Heart right ventricle (tissue), 16 donors: ENCODE data around the gene ALPK1. TPM values are rescaled to one million over a fixed set of nuclear protein-coding genes. Genes with fewer than 3 reads are reported as not detected.

Experiments
- ATAC-seq, 8 donors: fragments of 200-7000 bp; cut with Tn5 transposase; one replicate each; pipeline ENCODE4 v1.9.1; 2020; ENCODE audit warnings: mild to moderate bottlenecking in 8 of 8, moderate library complexity in 8 of 8, moderate number of reproducible peaks in 1 of 8
- DNase-seq, 2 donors: peaks; one replicate each; pipeline ENCODE4 v3.0.0-alpha.2; 2020
- H3K27ac ChIP-seq, 10 donors: fragments of 200-600 bp; sonication (generic) in 2 of 10; one replicate each; pipeline versions ENCODE4 v1.5.0 to v1.8.0; 2020 to 2022; ENCODE audit warnings: mild to moderate bottlenecking in 3 of 10
- H3K27me3 ChIP-seq, 7 donors: fragments of 200-600 bp; one replicate each; pipeline ENCODE4 v1.8.0; 2021 to 2022; ENCODE audit warnings: mild to moderate bottlenecking in 2 of 7
- H3K36me3 ChIP-seq, 9 donors: fragments of 200-600 bp; sonication (generic) in 1 of 9; one replicate each; pipeline versions ENCODE4 v1.5.0 to v1.8.0; 2020 to 2022; ENCODE audit warnings: mild to moderate bottlenecking in 2 of 9
- H3K4me1 ChIP-seq, 9 donors: fragments of 200-600 bp; sonication (generic) in 1 of 9; one replicate each; pipeline versions ENCODE4 v1.5.0 to v1.8.0; 2020 to 2022; ENCODE audit warnings: mild to moderate bottlenecking in 4 of 9
- H3K4me3 ChIP-seq, 10 donors: fragments of 200-600 bp; sonication (generic) in 2 of 10; one replicate each; pipeline versions ENCODE4 v1.5.0 to v1.8.0; 2020 to 2022; ENCODE audit warnings: mild to moderate bottlenecking in 7 of 10, moderate library complexity in 2 of 10
- H3K9me3 ChIP-seq, 11 donors: fragments of 200-600 bp in 10 of 11; sonication (generic) in 2 of 11; one replicate each; pipeline versions ENCODE4 v1.5.0 to v1.8.0; 2013 to 2022; ENCODE audit warnings: mild to moderate bottlenecking in 2 of 11, control low read depth in 1 of 11, moderate library complexity in 1 of 11
- CTCF ChIP-seq, 9 donors: fragments of 200-600 bp; sonication (generic) in 2 of 9; IDR thresholded peaks; one replicate each; pipeline versions ENCODE4 v1.5.0 to v1.8.0; 2021 to 2022; ENCODE audit warnings: antibody characterized with exemption in 9 of 9, mild to moderate bottlenecking in 5 of 9, moderate library complexity in 1 of 9
- WGBS, 2 donors: extraction: QIAGEN DNeasy Blood & Tissue Kit; methylation state at CpG; one replicate each; pipeline ENCODE4 v1.1.7; 2013; ENCODE audit warnings: inconsistent platforms in 1 of 2; 5-methylcytosine and 5-hydroxymethylcytosine counted together
- intact Hi-C, 10 donors: fragments of 100-400 bp; cut with DNase I; formaldehyde crosslinking; loops; one replicate each; pipeline versions ENCODE4 v1.11.1 to v1.14.2; 2022
- polyA plus RNA-seq, 2 donors: library from polyadenylated mRNA; stranded (reverse); fragments of 200-250 nt; gene quantifications; one replicate each; pipeline ENCODE4 v1.2.3, GENCODE V29; 2013
- total RNA-seq, 10 donors: library from RNA; stranded (reverse); fragmentation: NEBNext Ultra II Directional in 3 of 10; extraction: Animal tissue kit (Norgen Biotek cat#: 25700) in 3 of 10; gene quantifications; one replicate each; pipeline versions ENCODE4 v1.2.1 to v1.2.4, GENCODE V29; 2021 to 2023
- donor health status: Arrhythmogenic right ventricular cardiomyopathy.
- donor health status: ischemic (EF 13 %, LVEDD 7.1; RV severe dilation, severe dysfunction).
- donor health status: healthy with polysubstance abuse.
- donor health status: DM: no; HTN: yes; CAD: no.
- donor health status: DM: no; HTN: no; CAD: no.
- donor health status: ischemic (EF 25% LVEDD 6.9; RV normal size, moderate dysfunction).
- donor health status: ischemic (EF 25% LVEDD 5.7; RV mildly dilated, moderate dysfunction).
- donor health status: healthy.
- donor health status: DM: yes; HTN: yes; CAD: no.
- donor health status: Ischemic cardiomyopathy.
- donor health status: ischemic (EF 35%, LVEDD 5.7; RV mildly dilated, moderate dysfunction).
- donor health status: nonischemic (EF 11% LVEDD 7.7; RV severe dilation, severe dysfunction).
- donor health status: DM: yes; HTN: yes; CAD: no.
- donor health status: PGD.
- donor health status: ischemic (EF 29% LVEDD 5.4; RV normal size, mild dysfunction).
- donor health status: nonischemic (EF 23%, LVEDD 6.1; RV moderate dilation, normal function).

Gene ALPK1
- total and polyA plus RNA-seq, 12 donors: 1.1 to 11.0 (median 4.4) TPM

GRCh38 chr4:112284662-112285411, 12.3 kb upstream of the ALPK1 start:
- Histone ChIP-seq H3K27me3 (no peaks in the 10 kb centered on the region), H3K4me1 (peaks cover 0 to 73% (median 17%) of the 10 kb centered on the region in 9 donors), H3K9me3 (no peaks in the 10 kb centered on the region), H3K36me3 (no peaks in the 10 kb centered on the region), H3K4me3 (peak overlapping the region; percentile 53 to 92 (median 74)), H3K27ac (peak overlapping the region in 9 of 10 donors; percentile 74 to 95 (median 80))
- ATAC-seq (peak; percentile 9 to 60 (median 58)), DNase-seq (no peak)
- TF ChIP-seq CTCF (IDR thresholded peaks at IDR 0.05): no peak
- intact Hi-C loops: no loop called here
- 2 to 3% methylated on average over 15 of the region's 15 CpGs for WGBS, 2 donors

GRCh38 chr4:112287258-112287989, 9.7 kb upstream of the ALPK1 start:
- DNase-seq: no peak
- 96 to 97% methylated on average over 8 of the region's 8 CpGs for WGBS, 2 donors
- Histone ChIP-seq H3K4me3 (no peak overlapping the region), H3K9me3 (no peaks in the 10 kb centered on the region), H3K27ac (peak overlapping the region in 1 of 10 donors; percentile 95), H3K27me3 (no peaks in the 10 kb centered on the region), H3K36me3 (no peaks in the 10 kb centered on the region), H3K4me1 (peaks cover 0 to 54% (median 17%) of the 10 kb centered on the region in 9 donors)
- intact Hi-C loops: no loop called here
- no peak for TF ChIP-seq CTCF (IDR thresholded peaks at IDR 0.05)
- ATAC-seq: no peak

GRCh38 chr4:112288455-112288854, 8.7 kb upstream of the ALPK1 start:
- Histone ChIP-seq H3K4me1 (peaks cover 0 to 46% (median 14%) of the 10 kb centered on the region in 9 donors), H3K27ac (peak overlapping the region in 1 of 10 donors; percentile 95), H3K36me3 (no peaks in the 10 kb centered on the region), H3K9me3 (no peaks in the 10 kb centered on the region), H3K4me3 (no peak overlapping the region), H3K27me3 (no peaks in the 10 kb centered on the region)
- no peak for TF ChIP-seq CTCF (IDR thresholded peaks at IDR 0.05)
- no peak for DNase-seq
- intact Hi-C loops: no loop called here
- no peak for ATAC-seq
- WGBS, 2 donors: 77 to 86% methylated on average over 3 of the region's 3 CpGs

- intact Hi-C loops: no loop called here
Measured at GRCh38 chr4:112289407-112290253, 7.5 kb upstream of the ALPK1 start.

More at GRCh38 chr4:112289407-112290253, 7.5 kb upstream of the ALPK1 start:
- H3K27ac ChIP-seq: peak overlapping the region in 1 of 10 donors; percentile 17
- no peaks in the 10 kb centered on the region for H3K27me3 ChIP-seq
- DNase-seq (no peak), ATAC-seq (no peak)
- H3K4me3 ChIP-seq: no peak overlapping the region
- H3K9me3 ChIP-seq: no peaks in the 10 kb centered on the region
- WGBS, 2 donors: 81 to 84% methylated on average over 10 of the region's 10 CpGs
- H3K4me1 ChIP-seq: peaks cover 0 to 35% (median 5%) of the 10 kb centered on the region in 9 donors
- no peaks in the 10 kb centered on the region for H3K36me3 ChIP-seq
- no peak for TF ChIP-seq CTCF (IDR thresholded peaks at IDR 0.05)
